ENCODE measurements around the gene IDH1. TPM values are rescaled to one million over a fixed set of nuclear protein-coding genes. Genes with fewer than 3 reads are reported as not detected.
"Not testable (repeated sequence)": the region's sequence is repeated elsewhere in the genome, so short reads cannot be mapped to it uniquely, and the experiment has no call there.

Gene IDH1
- total RNA-seq, 2 donors from 2014 or later, result 250 to 348 TPM

DNA sequence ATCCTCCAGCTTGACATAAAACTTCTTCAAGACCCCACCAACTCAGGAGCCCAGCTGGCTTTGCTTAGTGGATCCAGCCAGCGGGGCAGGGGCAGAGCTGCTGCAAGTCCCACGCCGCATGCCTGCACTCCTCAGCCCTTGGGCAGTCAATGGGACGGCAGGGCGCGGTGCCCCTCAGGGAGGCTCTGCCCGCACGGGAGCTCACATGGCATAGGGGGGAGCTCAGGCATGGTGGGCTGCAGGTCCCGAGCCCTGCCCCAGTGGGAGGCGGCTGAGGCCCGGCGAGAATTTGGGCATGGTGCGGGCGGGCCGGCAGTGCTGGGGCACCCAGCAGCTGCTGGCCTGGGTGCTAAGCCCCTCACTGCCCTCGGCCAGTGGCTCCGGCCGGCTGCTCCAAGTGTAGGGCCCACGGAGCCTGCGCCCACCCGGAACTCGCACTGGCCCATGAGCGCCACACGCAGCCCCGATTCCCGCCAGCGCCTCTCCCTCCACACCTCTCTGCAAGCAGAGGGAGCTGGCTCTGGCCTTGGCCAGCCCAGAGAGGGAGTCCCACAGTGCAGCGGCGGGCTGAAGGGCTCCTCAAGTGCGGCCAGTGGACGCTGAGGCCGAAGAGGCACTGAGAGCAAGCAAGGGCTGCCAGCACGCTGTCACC is 27.2 kb downstream of the IDH1 start:
- Histone ChIP-seq H3K27me3 (no peaks in the 10 kb centered on the region), H3K4me3 (no peak overlapping the region), H3K27ac (no peak overlapping the region), H3K9me3 (no peaks in the 10 kb centered on the region), H3K9ac (ENCODE audit: low read depth in 2 of 2, low read length in 2 of 2) (no peak overlapping the region), H3K4me1 (no peaks in the 10 kb centered on the region), H3K36me3 (no peaks in the 10 kb centered on the region)
- DNase-seq, result no peak
- TF ChIP-seq, protein P1, sequence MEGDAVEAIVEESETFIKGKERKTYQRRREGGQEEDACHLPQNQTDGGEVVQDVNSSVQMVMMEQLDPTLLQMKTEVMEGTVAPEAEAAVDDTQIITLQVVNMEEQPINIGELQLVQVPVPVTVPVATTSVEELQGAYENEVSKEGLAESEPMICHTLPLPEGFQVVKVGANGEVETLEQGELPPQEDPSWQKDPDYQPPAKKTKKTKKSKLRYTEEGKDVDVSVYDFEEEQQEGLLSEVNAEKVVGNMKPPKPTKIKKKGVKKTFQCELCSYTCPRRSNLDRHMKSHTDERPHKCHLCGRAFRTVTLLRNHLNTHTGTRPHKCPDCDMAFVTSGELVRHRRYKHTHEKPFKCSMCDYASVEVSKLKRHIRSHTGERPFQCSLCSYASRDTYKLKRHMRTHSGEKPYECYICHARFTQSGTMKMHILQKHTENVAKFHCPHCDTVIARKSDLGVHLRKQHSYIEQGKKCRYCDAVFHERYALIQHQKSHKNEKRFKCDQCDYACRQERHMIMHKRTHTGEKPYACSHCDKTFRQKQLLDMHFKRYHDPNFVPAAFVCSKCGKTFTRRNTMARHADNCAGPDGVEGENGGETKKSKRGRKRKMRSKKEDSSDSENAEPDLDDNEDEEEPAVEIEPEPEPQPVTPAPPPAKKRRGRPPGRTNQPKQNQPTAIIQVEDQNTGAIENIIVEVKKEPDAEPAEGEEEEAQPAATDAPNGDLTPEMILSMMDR (IDR thresholded peaks at IDR 0.05), result no peak
- intact Hi-C loops (cut with DNase I), result no loop called here

DNA sequence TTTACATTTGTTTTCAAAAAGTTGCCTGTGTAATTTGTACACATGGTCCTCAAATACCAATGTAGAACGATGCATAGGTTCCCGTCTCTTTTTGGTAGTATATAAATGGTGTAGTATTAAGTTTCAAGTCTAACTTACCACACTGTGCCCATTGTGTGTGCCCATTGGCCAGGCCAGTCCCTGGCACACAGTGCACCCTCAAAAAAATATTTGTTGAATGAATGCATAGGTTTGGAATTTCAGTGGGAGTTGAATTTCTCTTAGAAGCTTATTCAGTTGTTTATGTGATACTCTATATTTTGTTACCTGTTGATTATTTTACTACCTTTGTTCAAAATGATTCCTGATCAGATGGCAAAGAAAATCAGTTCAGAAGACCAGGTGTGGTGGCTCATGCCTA is 30.1 kb downstream of the IDH1 start:
- TF ChIP-seq, protein P1 (IDR thresholded peaks at IDR 0.05), result no peak
- intact Hi-C loops (cut with DNase I), result no loop called here
- DNase-seq, result no peak

DNA sequence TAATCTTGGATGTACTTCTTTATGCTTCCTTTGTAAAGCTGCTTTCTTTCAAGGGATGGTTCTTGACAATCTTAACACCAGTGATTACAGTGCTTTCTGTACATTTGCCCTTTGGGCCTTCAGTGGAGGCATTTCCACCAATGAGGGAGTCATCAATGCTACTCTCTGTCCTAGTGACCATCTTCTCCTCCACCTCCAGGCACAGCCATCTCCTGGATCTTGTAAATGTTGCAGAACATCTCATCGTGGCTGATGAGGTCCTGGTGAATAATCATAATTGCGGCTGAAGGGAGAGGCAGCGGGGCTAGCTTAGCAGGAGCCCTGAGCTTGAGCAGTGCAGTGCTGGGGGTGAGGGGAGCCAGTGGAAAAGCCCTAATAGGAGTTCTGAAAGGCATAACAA is 32.5 kb downstream of the IDH1 start:
- Histone ChIP-seq H3K9ac (ENCODE audit: low read depth in 2 of 2, low read length in 2 of 2) (no peak overlapping the region), H3K27ac (no peak overlapping the region), H3K36me3 (no peaks in the 10 kb centered on the region), H3K9me3 (no peaks in the 10 kb centered on the region), H3K4me3 (no peak overlapping the region), H3K27me3 (no peaks in the 10 kb centered on the region), H3K4me1 (no peaks in the 10 kb centered on the region)
- TF ChIP-seq, protein P1 (IDR thresholded peaks at IDR 0.05), result no peak
- no peak for DNase-seq
- intact Hi-C loops (cut with DNase I), result no loop called here

More for the DNA sequence above, 30.1 kb downstream of the IDH1 start:
- no peaks in the 10 kb centered on the region for H3K9me3 ChIP-seq
- H3K27me3 ChIP-seq, result no peaks in the 10 kb centered on the region
- no peak overlapping the region for H3K27ac ChIP-seq
- H3K36me3 ChIP-seq, result no peaks in the 10 kb centered on the region
- H3K4me3 ChIP-seq, result no peak overlapping the region
- H3K4me1 ChIP-seq, result no peaks in the 10 kb centered on the region
- no peak overlapping the region for H3K9ac ChIP-seq (ENCODE audit: low read depth in 2 of 2, low read length in 2 of 2)

DNA sequence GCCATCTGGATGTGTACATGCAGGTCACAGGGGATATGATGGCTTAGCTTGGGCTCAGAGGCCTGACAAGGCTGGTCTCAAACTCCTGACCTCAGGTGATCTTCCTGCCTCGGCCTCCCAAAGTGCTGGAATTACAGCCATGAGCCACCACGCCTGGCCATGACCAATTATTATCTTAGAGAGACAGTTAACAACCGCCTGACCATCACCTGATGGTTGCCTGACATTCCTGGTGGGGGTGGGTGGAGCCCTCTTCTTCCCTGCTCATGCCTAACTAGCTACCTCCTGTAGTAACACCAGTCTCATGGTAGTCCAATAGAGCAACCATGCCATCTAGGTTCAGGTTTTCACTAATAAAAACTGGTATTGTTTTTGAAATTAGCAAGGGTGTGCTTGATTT is 33.0 kb downstream of the IDH1 start:
- H3K4me1 ChIP-seq; DNase-seq; H3K4me3 ChIP-seq; H3K27me3 ChIP-seq; H3K36me3 ChIP-seq; H3K9ac ChIP-seq (ENCODE audit: low read depth in 2 of 2, low read length in 2 of 2); intact Hi-C loops (cut with DNase I); H3K9me3 ChIP-seq; H3K27ac ChIP-seq: not testable (repeated sequence)

DNA sequence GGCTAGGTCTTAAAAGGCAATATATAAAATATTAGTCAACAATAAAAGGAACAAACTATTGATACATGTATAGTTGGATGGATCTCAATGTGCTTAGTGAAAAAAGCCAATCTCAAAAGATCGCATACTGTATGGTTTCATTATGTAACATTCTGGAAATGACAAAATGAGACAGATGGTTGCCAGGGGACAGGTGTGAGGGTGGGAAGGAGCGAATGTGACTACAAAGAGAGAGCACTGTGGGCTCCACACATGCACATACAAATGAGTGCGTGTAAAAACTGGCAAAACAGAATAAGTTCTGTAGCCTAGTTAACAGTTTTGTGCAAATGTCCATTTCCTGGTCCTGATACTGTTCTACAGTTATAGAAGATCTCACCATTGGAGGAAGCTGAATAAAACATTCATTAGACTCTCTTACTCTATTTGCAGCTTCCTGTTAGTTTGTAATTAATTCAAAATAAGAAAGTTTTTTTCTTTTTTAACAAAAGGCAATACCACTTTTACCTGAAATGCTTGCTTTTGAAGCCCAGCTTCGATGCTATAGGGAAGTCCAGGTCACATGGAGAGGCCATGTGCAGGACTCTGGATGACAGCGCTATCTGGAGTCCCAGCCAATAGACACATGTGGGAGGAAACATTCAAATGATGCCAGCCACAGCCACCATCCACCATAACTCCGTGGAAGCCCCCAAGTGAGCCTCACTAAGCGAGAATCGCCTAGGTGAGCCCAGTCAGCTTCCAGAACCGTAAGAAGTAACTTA is 44.0 kb downstream of the IDH1 start:
- no peak overlapping the region for H3K27ac ChIP-seq
- H3K36me3 ChIP-seq, result no peaks in the 10 kb centered on the region
- DNase-seq, result no peak
- H3K27me3 ChIP-seq, result no peaks in the 10 kb centered on the region
- no peak overlapping the region for H3K4me3 ChIP-seq
- TF ChIP-seq, protein P1 (IDR thresholded peaks at IDR 0.05), result no peak
- no peaks in the 10 kb centered on the region for H3K4me1 ChIP-seq
- intact Hi-C loops (cut with DNase I), result no loop called here
- no peak overlapping the region for H3K9ac ChIP-seq (ENCODE audit: low read depth in 2 of 2, low read length in 2 of 2)
- H3K9me3 ChIP-seq, result no peaks in the 10 kb centered on the region

All from colonic mucosa (tissue), 4 donors.